OCI-LY7 (cell line): ENCODE data around the gene SMIM38. TPM values are rescaled to one million over a fixed set of nuclear protein-coding genes. Genes with fewer than 3 reads are reported as not detected.

ENCODE experiments used
- BruUV-seq: library from RNA; stranded (reverse); fragments of 400-500 nt; replicated peaks from 2 replicates; lab custom pipeline; 2021; lab: Mats Ljungman, UMichigan
- CTCF ChIA-PET: fragments of 300-600 bp; sonication (Branson Sonifier 250); formaldehyde crosslinking; loops from one replicate; lab custom pipeline; 2022; ENCODE audit warnings: antibody characterized with exemption; ENCODE audit not compliant: unreplicated experiment; lab: Charles Lee
- POLR2A ChIA-PET: fragments of 300-600 bp; sonication (Branson Sonifier 250); formaldehyde crosslinking; loops from one replicate; lab custom pipeline; 2022; ENCODE audit warnings: antibody characterized with exemption; lab: Charles Lee
- DNase-seq: peaks from one replicate; pipeline ENCODE4 v3.0.0-alpha.2; 2015; ENCODE audit warnings: low spot score
- H2AFZ ChIP-seq: fragments of 200-600 bp; sonication (generic), shearing (Covaris generic); 2 replicates; pipeline ENCODE4 v1.6.1; 2014; ENCODE audit warnings: mild to moderate bottlenecking, antibody characterized with exemption, low read length, moderate library complexity
- H3K27ac ChIP-seq: fragments of 200-600 bp; sonication (generic); 2 replicates; pipeline ENCODE4 v1.5.1; 2014; ENCODE audit warnings: mixed run types, low read depth, mild to moderate bottlenecking, moderate library complexity, low read length, inconsistent platforms; ENCODE audit not compliant: poor library complexity, severe bottlenecking
- H3K36me3 ChIP-seq: fragments of 200-600 bp; sonication (generic); 2 replicates; pipeline ENCODE4 v1.6.1; 2014; ENCODE audit warnings: mild to moderate bottlenecking, antibody characterized with exemption, low read length, moderate library complexity, mixed read lengths; ENCODE audit not compliant: insufficient read depth
- H3K4me1 ChIP-seq: fragments of 200-600 bp; sonication (generic); 2 replicates; pipeline ENCODE4 v1.5.1; 2014; ENCODE audit warnings: mild to moderate bottlenecking, low read length; ENCODE audit not compliant: insufficient read depth, poor library complexity, severe bottlenecking
- H3K4me2 ChIP-seq: fragments of 200-600 bp; sonication (generic); 2 replicates; pipeline ENCODE4 v1.6.1; 2014; ENCODE audit warnings: mild to moderate bottlenecking, low read length
- H3K4me3 ChIP-seq: fragments of 200-600 bp; sonication (generic); 2 replicates; pipeline ENCODE4 v1.5.1; 2014; ENCODE audit warnings: mild to moderate bottlenecking, low read depth, low read length; ENCODE audit not compliant: poor library complexity, severe bottlenecking
- H3K79me2 ChIP-seq: fragments of 200-600 bp; sonication (generic); 2 replicates; pipeline ENCODE4 v1.6.1; 2016; ENCODE audit warnings: low read depth, mild to moderate bottlenecking, low read length, moderate library complexity, mixed read lengths; ENCODE audit not compliant: insufficient read depth
- H3K9me2 ChIP-seq: fragments of 200-600 bp; sonication (generic); 2 replicates; pipeline ENCODE4 v1.6.1; 2016; ENCODE audit warnings: mild to moderate bottlenecking, low read length, mixed read lengths; ENCODE audit not compliant: insufficient read depth
- H3K9me3 ChIP-seq: fragments of 200-600 bp; sonication (generic); 2 replicates; pipeline ENCODE4 v1.6.1; 2014; ENCODE audit warnings: mild to moderate bottlenecking, mixed run types, low read length, mixed read lengths
- H4K20me1 ChIP-seq: fragments of 200-600 bp; sonication (generic); 2 replicates; pipeline ENCODE4 v1.6.1; 2014; ENCODE audit warnings: mild to moderate bottlenecking, antibody characterized with exemption, low read length, moderate library complexity, mixed read lengths; ENCODE audit not compliant: insufficient read depth
- CTCF ChIP-seq: fragments of 200-600 bp; sonication (generic); conservative IDR thresholded peaks from 2 replicates; pipeline ENCODE4 v1.5.1; 2014; ENCODE audit warnings: mild to moderate bottlenecking, antibody characterized with exemption, low read length, moderate library complexity, mixed read lengths
- EZH2phosphoT487 ChIP-seq: fragments of 200-600 bp; sonication (generic); IDR thresholded peaks from 2 replicates; pipeline ENCODE4 v1.6.1; 2018; ENCODE audit warnings: low read depth, borderline replicate concordance, mild to moderate bottlenecking, mixed run types, antibody characterized with exemption, low read length, moderate library complexity, mixed read lengths
- intact Hi-C: fragments of 100-400 bp; cut with micrococcal nuclease; formaldehyde crosslinking; loops from one replicate; pipeline ENCODE4 v1.10.0; 2022; ENCODE audit not compliant: unreplicated experiment
- total RNA-seq, 2 experiments: library from RNA; depleted of rRNA in 1 of 2; stranded (reverse); fragments of >200 nt in 1 of 2; shearing (Covaris generic) in 1 of 2; gene quantifications; 2 replicates each; pipeline ENCODE4 v1.2.3, GENCODE V29; 2014 to 2022

SMIM38 gene
- total RNA-seq, 2 experiments from 2014 or later: 0.11 to 0.63 TPM

GRCh38 chr11:69156673-69157155 is 979 bp downstream of the SMIM38 start:
- intact Hi-C loops: no loop called here
- H2AFZ ChIP-seq: no peak overlapping the region
- no peak for DNase-seq
- POLR2A ChIA-PET: no interaction called here
- no peak for TF ChIP-seq EZH2phosphoT487
- no peak for TF ChIP-seq CTCF
- no peaks in the 10 kb centered on the region for H3K9me3 ChIP-seq
- no peaks in the 10 kb centered on the region for H3K4me1 ChIP-seq
- no TSS peak for BruUV-seq
- H3K9me2 ChIP-seq: no peaks in the 10 kb centered on the region
- no peaks in the 10 kb centered on the region for H4K20me1 ChIP-seq
- CTCF ChIA-PET: no interaction called here
- H3K4me2 ChIP-seq: no peak overlapping the region
- H3K36me3 ChIP-seq: no peaks in the 10 kb centered on the region
- H3K4me3 ChIP-seq: no peak overlapping the region
- H3K27ac ChIP-seq: no peak overlapping the region
- no peaks in the 10 kb centered on the region for H3K79me2 ChIP-seq

- CTCF ChIA-PET: no interaction called here
- Histone ChIP-seq H3K4me3 (no peak overlapping the region), H3K27ac (no peak overlapping the region), H3K4me2 (no peak overlapping the region), H3K9me2 (no peaks in the 10 kb centered on the region), H3K9me3 (no peaks in the 10 kb centered on the region), H3K79me2 (no peaks in the 10 kb centered on the region), H2AFZ (no peak overlapping the region), H3K36me3 (no peaks in the 10 kb centered on the region), H3K4me1 (no peaks in the 10 kb centered on the region), H4K20me1 (no peaks in the 10 kb centered on the region)
- no peak for TF ChIP-seq CTCF
- intact Hi-C loops: no loop called here
- no TSS peak for BruUV-seq
- POLR2A ChIA-PET: no interaction called here
- no peak for DNase-seq
Observed at GRCh38 chr11:69157156-69157821, 1.6 kb downstream of the SMIM38 start.

GRCh38 chr11:69157822-69158231 is 2.1 kb downstream of the SMIM38 start:
- Histone ChIP-seq H4K20me1 (no peaks in the 10 kb centered on the region), H3K9me2 (no peaks in the 10 kb centered on the region), H3K36me3 (no peaks in the 10 kb centered on the region), H3K4me3 (no peak overlapping the region), H3K27ac (no peak overlapping the region), H3K9me3 (no peaks in the 10 kb centered on the region), H3K4me1 (no peaks in the 10 kb centered on the region), H2AFZ (no peak overlapping the region), H3K79me2 (no peaks in the 10 kb centered on the region), H3K4me2 (no peak overlapping the region)
- intact Hi-C loops: no loop called here
- POLR2A ChIA-PET: no interaction called here
- CTCF ChIA-PET: no interaction called here
- no peak for DNase-seq
- BruUV-seq: no TSS peak
- TF ChIP-seq EZH2phosphoT487 (no peak), CTCF (no peak)
